H1 (cell line): ENCODE data around the gene TAF10. TPM values are rescaled to one million over a fixed set of nuclear protein-coding genes. Genes with fewer than 3 reads are reported as not detected.

Experiments
- ATF2 ChIP-seq: IDR thresholded peaks from 2 replicates; pipeline ENCODE4 v1.6.1; 2012; ENCODE audit warnings: low read length, inconsistent platforms
- BACH1 ChIP-seq: IDR thresholded peaks from 2 replicates; pipeline ENCODE4 v1.6.1; 2012; ENCODE audit warnings: low read length, improper control_type of control experiment
- NRF1 ChIP-seq: IDR thresholded peaks from 2 replicates; pipeline ENCODE4 v1.6.1; 2011; ENCODE audit warnings: mild to moderate bottlenecking, low read depth, low read length, improper control_type of control experiment
- RBBP5 ChIP-seq: IDR thresholded peaks from 2 replicates; pipeline ENCODE4 v1.7.1; 2012; ENCODE audit warnings: low read depth, mild to moderate bottlenecking, inconsistent platforms, low read length, moderate library complexity, borderline replicate concordance
- SIN3A ChIP-seq, 2 experiments: IDR thresholded peaks in 1 of 2; conservative IDR thresholded peaks in 1 of 2; 2 replicates each; pipeline ENCODE4 v1.6.1; 2011 to 2012; ENCODE audit warnings: low read length in 2 of 2, improper control_type of control experiment in 1 of 2, low read depth in 1 of 2, mild to moderate bottlenecking in 1 of 2
- SRF ChIP-seq: IDR thresholded peaks from 2 replicates; pipeline ENCODE4 v1.6.1; 2011; ENCODE audit warnings: mild to moderate bottlenecking, low read depth, low read length, moderate library complexity
- polyA plus RNA-seq, 7 experiments: library from polyadenylated mRNA; depleted of rRNA in 3 of 7; stranded (reverse) in 5 of 7; unstranded in 2 of 7; fragments of >200 nt in 5 of 7; fragments of 200-250 nt in 2 of 7; gene quantifications; 1 replicate in 5 of 7; 2 replicates in 1 of 7; 4 replicates in 1 of 7; pipeline versions ENCODE4 v1.2.1 to v1.2.3, GENCODE V29; 2011 to 2013; ENCODE audit warnings: missing spikeins in 2 of 7, mixed read lengths in 2 of 7
- total RNA-seq: library from RNA; stranded (reverse); fragmentation: NEBNext Ultra II Directional; extraction: Animal tissue kit (Norgen Biotek cat#: 25700); gene quantifications from 2 replicates; pipeline ENCODE4 v1.2.1, GENCODE V29; 2021

The TAF10 gene
- total and polyA plus RNA-seq, 2 of the 8 experiments (the other 6 are each of a cell fraction or from before 2014, with no cell fraction given), result 128 to 213 TPM

- TF ChIP-seq SRF (no peak), BACH1 (no peak), SIN3A (conservative IDR thresholded peaks at IDR 0.05 in 1 of 2, IDR thresholded peaks at IDR 0.05 in 1 of 2; ENCODE audit: low read depth in 1 of 2, low read length in 2 of 2) (no peak), NRF1 (no peak), ATF2 (no peak), RBBP5 (no peak)
Measured at GRCh38 chr11:6587360-6587953, 24.6 kb downstream of the TAF10 start (continued).
